Nephron (organoid): ENCODE measurements around the gene SYAP1.

Source experiments
- H3K27ac Mint-ChIP-seq, 3 experiments: 2 replicates each; pipeline ENCODE4 v1.8.0; 2020; ENCODE audit warnings: mixed read lengths in 3 of 3, mild to moderate bottlenecking in 2 of 3, moderate library complexity in 1 of 3
- H3K27me3 Mint-ChIP-seq: 2 replicates; pipeline ENCODE4 v1.8.0; 2021; ENCODE audit warnings: low read depth, mild to moderate bottlenecking, moderate library complexity, mixed read lengths
- H3K36me3 Mint-ChIP-seq: 2 replicates; pipeline ENCODE4 v1.8.0; 2020; ENCODE audit warnings: low read depth, mixed read lengths
- H3K4me1 Mint-ChIP-seq: 2 replicates; pipeline ENCODE4 v1.8.0; 2020; ENCODE audit warnings: mixed read lengths
- H3K4me3 Mint-ChIP-seq, 3 experiments: 2 replicates each; pipeline ENCODE4 v1.8.0; 2020; ENCODE audit warnings: mild to moderate bottlenecking in 3 of 3, mixed read lengths in 3 of 3, moderate library complexity in 2 of 3
- H3K9me3 Mint-ChIP-seq: 2 replicates; pipeline ENCODE4 v1.8.0; 2020; ENCODE audit warnings: mixed read lengths
- CTCF ChIP-seq, 3 experiments: fragments of 200-600 bp; sonication (generic); IDR thresholded peaks; one replicate each; pipeline ENCODE4 v1.5.0; 2021; ENCODE audit warnings: antibody characterized with exemption in 3 of 3; ENCODE audit not compliant: unreplicated experiment in 3 of 3

Gene SYAP1

GRCh38 chrX:16797841-16798240 is 78.4 kb downstream of the SYAP1 start:
- TF ChIP-seq CTCF (IDR thresholded peaks at IDR 0.05; ENCODE audit: unreplicated experiment in 3 of 3), result no peak
- H3K4me1 Mint-ChIP-seq, result peaks cover 4% of the 10 kb centered on the region
- no peak overlapping the region for H3K4me3 Mint-ChIP-seq
- H3K36me3 Mint-ChIP-seq, result peaks cover 44% of the 10 kb centered on the region
- H3K27me3 Mint-ChIP-seq, result no peaks in the 10 kb centered on the region
- H3K27ac Mint-ChIP-seq, result no peak overlapping the region
- no peaks in the 10 kb centered on the region for H3K9me3 Mint-ChIP-seq

DNA sequence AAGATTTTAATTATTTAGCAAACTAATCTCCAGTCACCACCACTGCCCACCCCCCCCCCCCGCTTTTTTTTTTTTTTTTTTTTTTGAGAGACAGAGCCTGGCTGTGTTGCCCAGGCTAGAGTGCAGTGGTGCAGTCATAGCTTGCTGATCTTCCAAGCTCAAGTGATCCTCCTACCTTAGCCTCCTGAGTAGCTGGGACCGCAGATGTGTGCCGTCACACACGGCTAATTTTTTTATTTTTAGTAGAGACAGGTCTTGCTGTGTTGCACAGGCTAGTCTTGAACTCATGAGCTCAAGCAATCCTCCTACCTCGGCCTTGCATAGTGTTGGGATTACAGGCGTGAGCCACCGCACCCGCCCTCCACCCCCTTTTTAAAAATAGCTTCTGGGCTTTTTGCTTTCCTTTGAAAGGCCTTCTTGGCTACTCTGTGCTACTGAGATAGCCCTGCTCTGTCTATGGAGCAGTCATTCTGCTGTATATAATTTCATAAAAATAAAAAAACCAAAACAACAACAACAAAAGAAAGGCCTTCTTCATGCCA is 85.6 kb downstream of the SYAP1 start:
- Mint-ChIP-seq H3K27me3 (no peaks in the 10 kb centered on the region), H3K4me3 (no peak overlapping the region), H3K36me3 (peaks cover 30% of the 10 kb centered on the region), H3K9me3 (no peaks in the 10 kb centered on the region), H3K27ac (no peak overlapping the region), H3K4me1 (peaks cover 17% of the 10 kb centered on the region)
- TF ChIP-seq CTCF (IDR thresholded peaks at IDR 0.05; ENCODE audit: unreplicated experiment in 3 of 3), result no peak

GRCh38 chrX:16807548-16807947 is 88.1 kb downstream of the SYAP1 start:
- TF ChIP-seq CTCF (IDR thresholded peaks at IDR 0.05; ENCODE audit: unreplicated experiment in 3 of 3), result peak; percentile 24 to 35 (median 29)
- H3K27me3 Mint-ChIP-seq, result no peaks in the 10 kb centered on the region
- no peaks in the 10 kb centered on the region for H3K9me3 Mint-ChIP-seq
- no peak overlapping the region for H3K4me3 Mint-ChIP-seq
- peaks cover 27% of the 10 kb centered on the region for H3K36me3 Mint-ChIP-seq
- H3K27ac Mint-ChIP-seq, result peak overlapping the region in 2 of 3 experiments; percentile 38 to 84
- H3K4me1 Mint-ChIP-seq, result peaks cover 17% of the 10 kb centered on the region

DNA sequence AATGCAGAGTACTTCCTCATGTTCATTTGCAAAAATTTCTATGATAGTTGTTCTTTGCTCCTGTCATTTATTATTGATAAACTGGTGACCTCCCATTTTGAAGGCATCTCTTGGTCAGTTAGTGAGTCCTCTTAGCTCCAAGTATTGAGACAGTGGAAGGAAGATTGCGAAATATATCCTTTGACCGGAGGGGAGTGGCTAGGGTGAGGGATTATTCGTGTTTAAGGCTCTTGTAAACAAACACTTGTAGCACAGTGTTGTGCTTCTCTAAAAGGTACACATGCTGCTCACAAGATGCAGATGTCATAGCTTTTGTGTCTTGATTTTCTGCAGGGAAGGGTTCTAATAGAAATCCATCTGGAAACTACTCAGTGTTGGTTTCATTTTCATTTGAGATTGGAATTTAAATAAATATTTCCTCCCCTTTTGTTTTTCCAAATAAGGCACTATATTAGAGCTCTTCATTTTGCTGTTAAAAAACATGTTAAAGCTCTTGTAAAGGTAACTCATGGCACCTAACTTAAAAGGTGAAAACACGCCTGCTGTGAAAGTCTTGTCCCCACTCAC is 88.6 kb downstream of the SYAP1 start:
- Mint-ChIP-seq H3K27ac (peak overlapping the region; percentile 21 to 84 (median 21)), H3K36me3 (peaks cover 30% of the 10 kb centered on the region), H3K4me1 (peaks cover 17% of the 10 kb centered on the region), H3K9me3 (no peaks in the 10 kb centered on the region), H3K27me3 (no peaks in the 10 kb centered on the region), H3K4me3 (peak overlapping the region in 2 of 3 experiments; percentile 35 to 54)
- no peak for TF ChIP-seq CTCF (IDR thresholded peaks at IDR 0.05; ENCODE audit: unreplicated experiment in 3 of 3)

- Mint-ChIP-seq H3K36me3 (peaks cover 37% of the 10 kb centered on the region), H3K4me3 (no peak overlapping the region), H3K4me1 (peaks cover 10% of the 10 kb centered on the region), H3K9me3 (no peaks in the 10 kb centered on the region), H3K27me3 (no peaks in the 10 kb centered on the region), H3K27ac (no peak overlapping the region)
- no peak for TF ChIP-seq CTCF (IDR thresholded peaks at IDR 0.05; ENCODE audit: unreplicated experiment in 3 of 3)
These were observed 95.2 kb downstream of the SYAP1 start for GRCh38 chrX:16814597-16814996.
